T-helper 9 cell (primary cell): ENCODE results near the gene KMT5C.

Source experiments
- DNase-seq: peaks from one replicate; pipeline ENCODE4 v3.0.0-alpha.2; 2020

Gene KMT5C

DNA sequence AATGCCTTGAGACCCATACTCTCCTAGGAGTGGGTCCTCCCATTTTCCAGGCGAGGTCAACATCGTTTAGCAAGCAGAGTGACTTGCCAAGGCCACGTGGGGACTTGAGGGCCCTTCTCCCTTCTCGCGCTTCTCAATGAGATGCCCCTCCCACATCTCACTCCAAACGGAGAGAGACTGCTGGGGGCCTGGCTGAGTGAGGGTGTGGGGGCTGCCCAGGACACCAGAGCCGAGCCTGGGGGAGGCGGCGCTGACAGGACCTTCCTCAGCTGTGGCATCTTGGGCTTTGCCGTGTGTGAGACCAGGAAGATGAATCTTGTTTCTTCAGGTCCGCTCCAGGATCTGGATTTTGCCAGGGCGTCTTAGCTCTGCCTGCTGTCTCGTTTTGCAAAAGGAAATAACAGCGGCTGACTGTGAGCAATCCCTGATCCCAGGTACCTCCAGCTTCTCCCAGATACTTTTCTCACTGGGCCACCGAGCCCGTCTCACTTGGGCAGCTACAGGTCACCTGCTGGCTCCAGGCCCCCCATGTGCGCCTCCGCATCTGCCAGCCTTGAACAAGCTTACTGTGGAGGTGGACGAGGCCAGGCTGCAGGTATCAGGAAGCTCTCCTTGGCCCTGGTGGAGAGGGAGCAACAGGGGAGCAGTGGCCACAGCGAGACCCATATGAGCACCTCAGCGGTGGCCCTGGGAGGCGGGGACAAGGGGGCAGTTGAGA is 8.8 kb downstream of the KMT5C start:
- DNase-seq: no peak

DNA sequence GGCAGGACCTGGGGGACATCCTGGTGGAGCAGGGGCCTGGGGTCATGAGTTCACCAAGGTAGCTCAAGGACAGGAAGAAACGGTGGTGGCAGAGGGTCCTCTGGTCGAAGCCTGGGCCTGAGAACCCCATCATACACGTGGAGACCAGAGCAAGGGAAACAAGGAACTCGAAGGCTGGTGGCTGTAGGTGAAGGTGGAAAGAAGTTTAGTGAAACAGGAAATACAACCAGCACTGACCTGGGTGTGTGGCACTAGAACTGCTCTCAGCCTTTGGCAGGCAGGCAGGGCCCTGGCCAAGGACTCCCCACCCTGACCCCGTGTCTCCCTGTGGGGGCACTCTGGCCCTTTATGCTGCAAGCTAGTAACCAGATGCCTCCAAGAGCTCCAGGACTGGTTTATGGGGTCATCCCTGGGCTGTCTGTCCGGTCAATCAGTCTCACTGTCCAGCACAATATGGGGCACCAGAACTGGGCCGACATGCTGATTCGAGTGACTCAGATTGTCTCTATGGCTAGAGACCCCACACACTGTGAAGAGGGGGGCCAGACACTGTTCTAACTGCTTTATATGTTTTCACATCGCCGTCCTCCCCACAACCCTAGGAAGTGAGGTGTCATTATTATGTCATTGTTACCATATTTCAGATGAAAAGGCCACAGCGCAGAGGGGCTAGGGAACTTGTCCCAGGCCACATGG is 11.1 kb downstream of the KMT5C start:
- no peak for DNase-seq

DNA sequence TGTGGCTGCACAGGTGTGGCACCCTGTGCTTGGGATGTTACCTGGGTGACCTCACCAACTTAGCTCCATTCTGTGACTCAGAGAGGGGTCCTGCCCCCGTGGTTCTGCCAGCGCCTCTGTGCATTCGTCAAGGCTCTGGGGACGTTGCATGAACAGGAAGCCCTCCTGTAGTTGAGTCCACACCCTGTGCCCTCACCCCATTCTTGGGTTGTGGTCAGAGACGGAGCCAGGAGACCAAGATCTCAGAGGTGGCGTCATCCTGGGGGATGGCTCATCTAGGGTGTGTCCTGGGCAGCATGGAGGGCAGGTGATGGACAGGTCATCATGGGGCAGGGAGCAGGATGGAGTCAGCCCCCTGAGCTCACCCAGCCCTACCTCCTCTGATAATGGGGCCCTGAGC is 12.4 kb downstream of the KMT5C start:
- no peak for DNase-seq

DNA sequence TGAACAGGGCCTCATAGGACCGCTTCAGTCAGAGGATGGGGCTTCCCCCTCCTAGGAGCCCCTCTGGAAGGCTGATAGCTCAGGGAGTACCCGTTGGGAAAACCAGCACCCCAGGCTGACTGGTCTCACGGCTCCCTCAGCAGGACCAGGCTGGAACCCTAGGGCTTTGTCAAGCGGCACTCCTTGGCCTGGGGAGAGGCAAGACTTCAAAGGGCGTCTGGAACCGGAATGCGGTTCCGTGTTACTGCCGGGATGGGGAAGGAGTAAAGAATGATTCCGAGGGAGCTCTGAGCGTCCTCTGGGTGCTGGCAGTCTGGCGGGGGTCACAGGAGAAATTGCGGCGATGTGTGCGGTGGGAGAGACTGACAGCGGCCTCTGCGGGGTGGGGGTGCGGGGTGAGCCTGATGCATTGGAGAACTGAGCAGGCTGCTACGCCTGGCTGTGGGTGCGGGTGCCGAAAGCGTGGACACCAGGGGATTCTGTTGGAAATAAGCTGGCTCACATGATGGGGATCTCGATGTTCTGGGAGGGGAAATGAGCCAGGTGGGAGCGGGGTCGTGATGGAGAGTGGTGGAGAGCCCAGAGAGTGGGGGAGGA is 13.0 kb downstream of the KMT5C start:
- no peak for DNase-seq

DNA sequence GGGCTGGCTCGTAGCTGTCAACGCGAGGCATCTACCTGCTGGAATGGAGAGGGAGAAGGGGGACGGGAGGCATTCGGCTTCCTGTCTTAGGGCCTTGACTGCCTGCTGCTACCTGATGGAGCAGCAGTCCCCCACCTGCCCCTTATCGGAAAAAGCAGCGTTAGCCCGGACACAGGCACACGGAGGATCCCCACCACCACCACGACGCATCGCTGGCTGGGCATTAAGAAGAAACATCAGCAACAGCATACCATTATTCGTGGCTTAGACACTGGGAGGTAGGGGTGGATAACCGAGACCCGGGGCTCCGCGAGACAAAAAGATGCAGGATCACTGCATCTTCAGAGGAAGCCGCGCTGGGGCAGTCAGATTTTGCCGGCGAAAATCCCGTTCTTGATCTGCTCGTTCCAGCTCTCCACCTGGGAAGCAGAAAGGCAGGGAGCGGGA is 13.7 kb downstream of the KMT5C start:
- DNase-seq: no peak

DNA sequence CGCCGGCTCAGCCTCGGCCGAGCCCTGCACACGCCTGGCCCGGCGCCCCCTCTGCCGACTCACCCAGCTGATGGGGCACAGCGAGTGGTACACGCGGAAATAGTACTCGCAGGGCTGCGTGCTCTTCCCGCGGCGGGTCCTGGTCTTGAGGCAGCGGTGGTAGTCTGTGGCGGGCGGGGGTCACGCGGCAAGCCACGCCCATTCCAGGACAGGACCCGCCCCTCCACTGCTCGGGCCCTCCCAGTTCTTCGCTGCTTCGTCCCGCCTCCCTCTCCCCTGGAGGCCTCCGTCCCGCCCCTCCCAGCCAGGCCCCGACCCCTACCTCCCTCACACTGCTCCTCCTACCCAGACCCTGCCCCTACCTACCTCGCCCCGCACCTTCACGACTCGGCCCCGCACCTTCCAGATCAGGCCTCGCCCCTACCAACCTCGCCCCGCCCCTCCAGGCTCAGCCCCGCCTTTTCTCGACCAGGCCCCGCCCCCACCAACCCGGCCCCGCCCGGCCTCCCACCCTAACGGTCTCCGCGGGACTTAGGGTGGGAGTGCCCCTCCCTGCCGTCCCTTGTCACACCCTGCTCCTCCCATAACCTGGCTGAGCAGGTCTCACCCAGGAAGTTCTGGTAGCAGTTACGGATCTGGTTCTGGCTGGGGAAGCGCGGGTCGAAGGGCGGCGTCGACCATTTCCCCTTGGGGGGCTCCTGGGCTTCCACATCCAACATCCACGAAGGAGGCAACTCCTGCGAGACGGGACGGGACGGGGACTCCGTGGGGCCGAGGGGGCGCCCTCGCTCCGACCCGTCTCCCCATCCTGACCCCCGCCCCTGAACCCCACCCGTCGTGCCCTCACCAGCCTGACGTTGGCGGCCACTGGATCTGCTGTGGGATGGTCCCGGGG is 14.4 kb downstream of the KMT5C start:
- peak; percentile 62 for DNase-seq

DNA sequence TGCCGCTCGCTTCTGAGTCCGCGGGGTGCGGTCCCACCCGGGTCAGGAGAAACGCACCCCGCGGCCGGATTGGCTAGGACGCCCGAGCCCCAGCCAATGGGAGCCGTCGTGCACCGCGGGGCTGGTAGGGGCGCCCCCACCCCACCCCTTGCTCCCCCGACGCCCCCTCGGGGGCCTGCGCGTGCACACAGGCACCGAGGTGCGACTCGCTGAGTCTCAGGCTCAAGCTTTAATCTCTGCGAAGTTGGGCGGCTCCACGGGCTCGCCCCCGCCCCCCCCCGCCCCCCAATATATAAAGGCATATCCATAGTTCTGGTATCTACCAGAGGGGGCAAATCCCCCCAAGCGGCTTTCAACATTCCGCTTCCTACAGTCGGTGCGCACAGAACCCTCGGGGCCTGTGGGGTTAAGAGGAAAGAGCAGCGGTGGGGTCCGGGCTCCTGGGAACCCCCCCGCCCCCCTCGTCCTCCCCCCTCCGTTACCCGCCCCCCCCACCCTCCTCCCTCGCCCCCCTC is 15.1 kb downstream of the KMT5C start, which contains the start of gene COX6B2:
COX6B2 (minus strand) TSS at position 22 of the 515 bp plus-strand sequence. CDS start 198 bp downstream, outside the sequence.
- no peak for DNase-seq

DNA sequence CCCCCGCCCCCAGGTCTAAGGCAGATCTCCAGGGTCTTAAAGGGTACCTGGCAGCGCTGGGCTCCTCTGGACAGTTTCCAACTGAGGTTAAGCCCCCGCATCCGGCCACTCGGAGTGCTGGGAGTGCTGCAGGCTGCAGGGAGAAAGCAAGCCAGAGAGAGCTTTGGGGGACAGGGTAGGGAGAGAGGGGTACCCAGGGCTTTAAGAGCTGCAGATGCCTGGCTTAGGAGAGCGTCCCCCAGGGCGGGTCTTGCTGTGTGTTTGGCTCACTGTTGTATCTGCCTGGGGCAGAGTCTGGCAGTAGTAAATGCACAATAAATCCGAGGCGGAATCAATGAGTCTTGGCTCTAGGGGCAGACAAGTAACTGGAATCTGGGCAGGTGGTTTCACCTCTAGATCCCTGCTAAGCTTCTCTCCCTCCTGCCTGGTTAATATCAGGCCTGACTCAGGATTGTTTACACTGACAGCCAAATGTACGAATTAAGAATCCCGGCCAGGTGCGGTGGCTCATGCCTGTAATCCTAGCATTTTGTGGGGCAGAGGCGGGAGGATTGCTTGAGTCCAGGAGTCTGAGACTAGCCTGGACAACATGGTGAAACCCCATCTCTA is 15.6 kb downstream of the KMT5C start:
- no peak for DNase-seq

DNA sequence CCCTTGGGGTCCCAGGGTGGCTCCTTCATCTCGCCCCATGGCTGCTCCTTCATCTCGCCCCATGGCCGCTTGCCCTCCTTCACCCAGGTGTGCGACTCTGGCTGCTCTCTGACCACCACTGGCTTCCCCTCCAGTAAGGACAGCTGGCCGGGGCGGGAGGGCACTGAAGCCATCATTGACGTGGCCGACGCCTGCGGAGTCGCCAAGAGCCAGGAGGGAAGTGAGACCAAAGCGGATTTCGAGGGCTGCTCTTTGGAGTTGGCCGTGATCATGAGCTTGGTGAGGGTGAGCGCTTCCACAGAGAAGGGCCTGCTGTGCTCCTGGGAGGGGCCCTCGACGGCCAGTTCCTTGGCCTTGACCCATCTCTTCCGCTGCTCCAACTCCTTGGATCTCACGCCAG is 18.8 kb downstream of the KMT5C start:
- DNase-seq: no peak

DNA sequence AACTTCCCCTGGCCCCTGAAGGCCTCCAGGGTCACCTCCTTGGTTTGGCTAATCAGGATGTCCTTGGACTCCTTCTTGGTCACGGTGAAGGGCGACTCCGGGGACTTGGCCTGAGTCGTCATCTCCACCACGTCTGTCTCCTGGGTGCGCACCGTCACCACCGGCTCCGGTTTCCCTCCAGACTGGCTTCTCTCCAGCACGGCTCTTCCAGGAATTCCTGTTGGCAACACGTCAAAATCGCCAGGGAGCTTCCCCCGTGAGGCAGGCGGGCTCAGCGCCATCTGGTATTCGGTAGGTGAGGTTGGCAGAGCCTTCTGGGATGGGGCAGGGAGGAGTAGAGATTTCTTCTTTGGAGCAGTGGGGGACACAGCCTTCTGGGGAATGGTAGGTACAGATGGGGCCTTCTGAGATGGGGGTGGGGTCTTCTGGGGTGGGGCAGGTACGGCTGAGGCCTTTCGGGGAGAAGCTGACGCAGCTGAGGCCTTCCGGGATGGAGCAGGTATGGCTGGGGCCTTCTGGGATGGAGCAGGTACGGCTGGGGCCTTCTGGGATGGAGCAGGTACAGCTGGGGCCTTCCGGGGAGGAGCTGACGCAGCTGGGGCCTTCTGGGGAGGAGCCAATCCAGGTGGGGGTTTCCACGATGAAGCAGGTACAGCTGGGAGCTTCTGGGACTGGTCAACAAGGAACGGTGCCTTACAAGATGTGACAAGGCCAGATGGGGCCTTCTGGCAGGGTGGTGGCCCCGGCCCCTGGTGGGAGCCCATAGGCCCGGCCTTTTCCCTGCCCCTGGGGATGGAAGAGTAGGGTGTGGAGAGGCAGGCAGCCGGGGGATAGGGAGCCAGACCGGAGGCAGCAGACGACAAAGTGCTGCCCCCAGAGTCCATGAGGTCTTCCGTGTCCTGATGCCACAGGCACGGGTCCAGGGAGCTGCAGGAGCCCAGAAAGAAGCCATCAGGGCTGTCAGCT is 19.6 kb downstream of the KMT5C start:
- no peak for DNase-seq

DNA sequence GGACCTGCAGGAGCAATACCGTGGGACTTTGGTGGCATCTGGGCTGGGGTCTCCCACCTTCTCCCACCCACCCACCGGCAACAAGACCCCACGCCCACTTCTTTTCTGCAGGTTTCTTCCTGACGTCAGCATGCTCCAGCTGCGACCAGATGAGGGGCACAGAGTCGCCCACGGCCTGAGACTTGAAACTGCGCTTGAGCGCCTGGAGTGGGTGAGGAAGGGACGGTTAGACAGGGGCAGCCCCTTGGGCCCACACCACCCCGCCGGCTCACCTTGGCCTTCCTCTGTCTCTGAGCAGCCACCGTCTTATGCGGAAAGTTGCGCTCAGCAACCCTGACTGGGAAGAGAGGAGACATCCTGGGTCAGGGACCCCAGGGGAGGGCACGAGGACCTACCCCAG is 21.2 kb downstream of the KMT5C start:
- no peak for DNase-seq

DNA sequence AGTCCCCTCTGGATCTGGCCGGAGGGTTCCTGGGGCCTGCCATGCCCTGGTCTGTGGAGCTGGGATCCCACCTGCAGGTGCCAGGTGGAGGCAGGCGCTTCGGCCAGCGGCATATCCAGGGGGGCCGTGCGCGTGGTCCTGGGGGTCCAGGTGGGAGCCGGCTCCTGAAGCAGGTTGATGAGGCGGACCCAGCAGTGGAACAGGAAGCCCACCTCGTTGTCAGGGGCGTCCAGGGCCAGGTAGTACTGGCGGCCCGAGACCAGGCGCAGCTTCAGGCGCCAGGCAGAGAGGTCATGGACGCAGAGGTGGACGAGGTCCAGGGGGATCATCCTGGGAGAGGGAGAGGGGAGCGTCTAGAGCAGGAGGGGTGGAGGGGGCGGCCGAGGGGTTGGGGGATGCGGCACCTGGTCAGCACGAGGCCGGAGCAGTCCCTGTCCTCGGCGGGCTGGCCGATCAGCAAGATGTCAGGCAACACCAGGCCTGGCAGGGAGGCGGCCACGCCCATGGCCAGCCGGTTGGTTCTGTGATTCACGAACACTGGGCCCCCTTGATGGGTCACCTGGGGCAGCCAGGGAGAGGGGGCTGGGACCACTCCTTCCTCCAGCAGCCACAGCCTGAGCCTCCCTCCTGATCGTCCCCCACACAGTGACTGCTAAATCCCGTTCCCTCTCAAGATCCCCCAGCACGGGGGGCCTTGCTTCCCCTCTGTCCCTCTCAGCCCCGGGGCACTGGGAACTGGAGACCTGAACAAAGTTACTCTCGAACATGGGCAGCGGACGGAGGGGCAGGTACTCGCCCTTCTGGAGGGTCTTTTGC is 22.7 kb downstream of the KMT5C start:
- DNase-seq: no peak

DNA sequence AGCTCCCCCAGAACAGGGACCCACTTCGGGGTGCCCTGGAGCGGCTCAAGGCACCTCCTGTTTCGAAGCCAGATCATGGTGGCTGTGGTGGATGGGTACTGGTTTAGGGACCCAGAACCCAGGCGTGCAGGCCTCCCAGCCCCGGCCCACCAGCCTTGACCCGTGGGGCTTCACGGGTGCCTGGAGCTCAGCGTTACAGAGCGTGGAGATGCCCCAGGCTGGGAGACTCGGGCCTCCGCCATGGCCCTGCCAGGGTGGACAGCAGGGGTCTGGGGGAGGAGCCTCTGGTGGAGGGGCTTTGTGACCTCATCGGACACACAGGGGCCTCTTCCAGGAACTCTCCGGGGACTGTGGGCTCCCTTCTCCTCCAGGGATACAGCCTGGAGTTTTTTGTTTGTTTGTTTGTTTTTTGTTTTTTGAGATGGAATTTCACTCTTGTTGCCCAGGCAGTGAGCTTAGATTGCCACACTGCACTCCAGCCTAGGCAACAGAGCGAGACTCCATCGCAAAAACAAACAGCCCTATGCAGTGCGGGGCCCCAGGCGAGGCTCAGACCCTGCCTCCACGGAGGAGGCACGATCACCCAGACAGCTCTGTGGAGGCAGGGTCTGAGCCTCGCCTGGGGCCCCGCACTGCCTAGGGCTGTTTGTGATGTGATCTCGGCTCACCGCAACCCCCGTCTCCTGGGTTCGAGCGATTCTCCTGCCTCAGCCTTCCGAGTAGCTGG is 23.5 kb downstream of the KMT5C start, which contains the start of gene GARIN5B:
GARIN5B (minus strand) TSS at position 271 of the 727 bp plus-strand sequence; CDS start at position 77, 194 bp downstream.
- no peak for DNase-seq

DNA sequence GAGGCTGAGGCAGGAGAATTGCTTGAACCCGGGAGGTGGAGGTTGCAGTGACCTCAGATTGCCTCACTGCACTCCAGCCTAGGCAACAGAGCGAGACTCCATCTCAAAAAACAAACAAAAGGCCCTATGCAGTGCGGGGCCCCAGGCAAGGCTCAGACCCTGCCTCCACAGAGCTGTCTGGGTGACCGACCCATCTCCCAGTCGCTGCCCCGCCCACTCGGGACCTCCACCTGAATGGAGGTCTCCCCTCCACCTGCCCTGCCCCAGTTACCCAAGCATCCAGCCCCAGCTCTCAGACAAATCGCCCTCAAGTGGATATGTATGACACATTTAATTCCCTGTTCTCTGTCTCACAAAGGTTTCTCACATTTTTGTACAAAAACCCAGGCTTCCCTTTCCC is 25.6 kb downstream of the KMT5C start:
- DNase-seq: no peak

DNA sequence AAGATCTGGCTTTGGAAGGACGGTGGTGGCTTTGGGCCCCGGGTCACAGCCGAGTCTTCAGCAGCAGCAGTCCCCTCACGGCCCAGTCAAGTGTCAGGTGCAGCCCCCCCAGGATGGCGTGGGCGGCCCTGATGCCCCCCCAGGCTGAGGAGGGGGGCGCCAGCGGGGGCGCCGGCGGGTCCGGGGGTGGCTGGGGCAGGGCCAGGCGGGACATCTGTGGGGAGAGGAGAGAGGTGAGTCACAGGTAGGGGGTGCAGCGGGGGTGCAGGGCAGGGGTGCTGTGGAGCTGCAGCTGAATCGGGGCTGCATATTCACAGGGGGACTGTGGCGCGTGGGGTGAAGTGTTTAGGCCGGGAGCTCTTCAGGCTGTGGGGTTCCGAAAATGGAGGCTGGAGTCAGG is 26.3 kb downstream of the KMT5C start:
- no peak for DNase-seq

DNA sequence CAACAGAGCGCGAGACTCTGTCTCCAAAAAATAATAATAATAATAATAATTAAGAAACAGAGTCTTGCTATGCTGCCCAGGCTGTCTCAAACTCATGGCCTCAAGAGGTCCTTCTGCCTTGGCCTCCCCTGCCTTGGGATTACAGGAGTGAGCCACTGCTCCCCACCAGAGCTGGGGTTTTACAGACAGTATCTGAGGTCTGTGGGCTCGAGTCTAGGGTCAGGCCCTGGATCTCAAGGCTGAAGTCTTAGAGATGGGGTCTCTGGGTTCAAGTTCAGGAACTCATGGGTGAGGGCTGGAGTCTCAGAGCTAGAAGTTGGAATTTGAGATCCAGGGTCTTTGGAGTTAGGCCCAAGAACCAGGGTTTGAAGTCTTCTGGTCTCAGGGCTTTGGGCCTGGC is 27.1 kb downstream of the KMT5C start:
- DNase-seq: no peak

DNA sequence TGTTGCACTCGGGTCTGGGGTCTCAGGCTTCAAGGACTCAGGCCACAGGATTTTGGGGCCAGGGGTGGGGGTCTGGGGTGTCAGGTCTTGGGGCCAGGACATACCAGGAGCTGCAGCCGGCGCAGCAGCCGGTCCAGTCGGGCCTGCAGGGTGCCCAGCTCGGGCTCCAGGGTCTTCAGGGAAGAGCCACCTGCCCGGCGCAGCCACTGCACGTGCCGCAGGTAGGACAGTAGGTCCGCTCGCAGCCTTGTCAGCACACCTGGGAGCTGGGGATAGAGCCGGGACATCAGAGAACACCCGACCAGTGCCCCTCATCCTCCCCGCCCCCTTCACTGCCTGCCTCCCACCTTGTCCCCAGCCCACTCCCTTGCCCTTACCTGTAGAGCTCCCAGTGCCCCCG is 28.4 kb downstream of the KMT5C start:
- no peak for DNase-seq

DNA sequence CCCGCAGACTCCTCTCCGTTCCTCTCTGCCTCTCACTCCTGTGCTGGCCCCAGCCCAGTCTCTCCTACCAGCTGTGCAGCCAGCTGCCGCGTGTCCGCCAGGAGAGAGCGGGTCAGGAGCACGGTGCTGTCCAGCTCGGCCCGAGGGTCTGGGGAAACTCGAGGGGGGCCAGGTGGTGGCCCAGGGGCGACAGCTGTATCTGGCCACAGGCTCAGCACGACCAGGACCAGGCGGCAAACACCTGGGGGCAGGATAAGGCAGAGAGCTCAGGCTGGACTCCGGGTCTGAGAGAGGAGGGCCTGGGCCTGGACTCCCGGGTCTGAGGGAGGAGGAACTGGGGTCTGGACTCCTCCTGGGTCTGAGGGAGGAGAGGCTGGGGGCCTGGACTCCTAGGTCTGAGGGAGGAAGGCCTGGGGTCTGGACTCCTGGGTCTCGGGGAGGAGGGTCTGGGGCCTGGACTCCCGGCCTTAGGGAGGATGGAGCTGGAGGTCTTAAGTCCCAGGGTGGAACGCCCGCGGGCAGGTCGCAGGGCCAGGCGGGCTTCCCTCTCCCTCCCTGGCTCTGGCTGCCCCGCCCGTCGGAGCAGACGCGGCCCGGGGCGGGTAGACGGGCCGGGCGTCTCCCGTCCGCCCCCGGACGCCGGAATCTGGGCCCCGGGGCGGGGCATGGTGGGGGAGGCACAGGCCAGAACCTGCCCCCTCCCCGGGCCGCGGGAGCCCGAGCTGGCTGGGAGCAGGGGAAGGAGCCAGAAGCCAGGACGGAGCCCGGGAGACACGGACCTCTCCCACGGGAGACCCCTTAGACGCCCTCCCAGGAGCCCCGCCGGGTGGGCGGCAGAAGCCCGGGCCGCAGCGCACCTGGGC is 29.3 kb downstream of the KMT5C start:
- DNase-seq: no peak
